ENCODE results near the gene HIVEP3.
A peak's percentile ranks its signal among the peaks of the same experiment; 100 is the strongest.

The HIVEP3 gene

GRCh38 chr1:41678111-41678878, 240.4 kb downstream of the HIVEP3 start:
- Histone ChIP-seq H2BK15ac (replicated peaks; ENCODE audit: low read depth) (no peak overlapping the region), H3K79me2 (ENCODE audit: control insufficient read depth, insufficient read depth, low read length) (no peaks in the 10 kb centered on the region), H3K27ac (ENCODE audit: low read depth, low read length) (no peak overlapping the region), H3K56ac (ENCODE audit: low read length) (no peak overlapping the region), H3K4ac (ENCODE audit: low read depth, low read length) (no peak overlapping the region), H3K23ac (ENCODE audit: low read length) (no peak overlapping the region), H3K79me1 (ENCODE audit: low read length) (no peaks in the 10 kb centered on the region), H3K9ac (ENCODE audit: low read length) (no peak overlapping the region), H4K8ac (ENCODE audit: low read depth, low read length) (no peak overlapping the region), H2BK120ac (ENCODE audit: low read depth, low read length) (no peak overlapping the region), H4K5ac (ENCODE audit: low read length) (no peak overlapping the region), H3K27me3 (ENCODE audit: insufficient read depth, low read length, poor library complexity) (no peaks in the 10 kb centered on the region), H3K4me3 (ENCODE audit: low read length) (no peak overlapping the region), H3K36me3 (ENCODE audit: control insufficient read depth, insufficient read depth, low read length) (no peaks in the 10 kb centered on the region), H3K18ac (ENCODE audit: low read length) (no peak overlapping the region), H2BK5ac (ENCODE audit: low read length) (no peak overlapping the region), H3K4me2 (ENCODE audit: low read length) (no peak overlapping the region), H3K4me1 (ENCODE audit: control insufficient read depth, low read depth, low read length) (no peaks in the 10 kb centered on the region), H2AK5ac (ENCODE audit: low read length) (no peak overlapping the region)
- WGBS (ENCODE audit: extremely low coverage, insufficient coverage, low lambda C conversion rate), result no CpG with 5 or more reads among the region's 13 CpGs
- DNase-seq, result peak; percentile 29

- DNase-seq, result no peak
- Histone ChIP-seq H3K27me3 (ENCODE audit: insufficient read depth, low read length, poor library complexity) (no peaks in the 10 kb centered on the region), H2BK120ac (ENCODE audit: low read depth, low read length) (no peak overlapping the region), H2BK5ac (ENCODE audit: low read length) (no peak overlapping the region), H3K4ac (ENCODE audit: low read depth, low read length) (no peak overlapping the region), H3K79me1 (ENCODE audit: low read length) (no peaks in the 10 kb centered on the region), H3K27ac (ENCODE audit: low read depth, low read length) (no peak overlapping the region), H2AK5ac (ENCODE audit: low read length) (no peak overlapping the region), H3K4me3 (ENCODE audit: low read length) (no peak overlapping the region), H3K9ac (ENCODE audit: low read length) (no peak overlapping the region), H3K23ac (ENCODE audit: low read length) (no peak overlapping the region), H3K4me2 (ENCODE audit: low read length) (no peak overlapping the region), H3K56ac (ENCODE audit: low read length) (no peak overlapping the region), H3K79me2 (ENCODE audit: control insufficient read depth, insufficient read depth, low read length) (no peaks in the 10 kb centered on the region), H4K8ac (ENCODE audit: low read depth, low read length) (no peak overlapping the region), H3K4me1 (ENCODE audit: control insufficient read depth, low read depth, low read length) (peaks cover under 1% of the 10 kb centered on the region), H4K5ac (ENCODE audit: low read length) (no peak overlapping the region), H3K18ac (ENCODE audit: low read length) (no peak overlapping the region), H2BK15ac (replicated peaks; ENCODE audit: low read depth) (no peak overlapping the region), H3K36me3 (ENCODE audit: control insufficient read depth, insufficient read depth, low read length) (no peaks in the 10 kb centered on the region)
- WGBS (ENCODE audit: extremely low coverage, insufficient coverage, low lambda C conversion rate), result no CpG with 5 or more reads among the region's 7 CpGs
Measured at GRCh38 chr1:41677620-41678019, 241.1 kb downstream of the HIVEP3 start.

- no peak overlapping the region for H3K9ac ChIP-seq (ENCODE audit: low read length)
- H2BK120ac ChIP-seq (ENCODE audit: low read depth, low read length), result no peak overlapping the region
- no peak overlapping the region for H3K4me3 ChIP-seq (ENCODE audit: low read length)
- no peaks in the 10 kb centered on the region for H3K36me3 ChIP-seq (ENCODE audit: control insufficient read depth, insufficient read depth, low read length)
- no peak overlapping the region for H3K23ac ChIP-seq (ENCODE audit: low read length)
- H3K18ac ChIP-seq (ENCODE audit: low read length), result no peak overlapping the region
- H3K4me2 ChIP-seq (ENCODE audit: low read length), result no peak overlapping the region
- DNase-seq, result no peak
- no peak overlapping the region for H3K4ac ChIP-seq (ENCODE audit: low read depth, low read length)
- peaks cover 3% of the 10 kb centered on the region for H3K4me1 ChIP-seq (ENCODE audit: control insufficient read depth, low read depth, low read length)
- no peaks in the 10 kb centered on the region for H3K79me1 ChIP-seq (ENCODE audit: low read length)
- no peak overlapping the region for H4K8ac ChIP-seq (ENCODE audit: low read depth, low read length)
- no peak overlapping the region for H2BK15ac ChIP-seq (replicated peaks; ENCODE audit: low read depth)
- H3K27ac ChIP-seq (ENCODE audit: low read depth, low read length), result no peak overlapping the region
- no peaks in the 10 kb centered on the region for H3K27me3 ChIP-seq (ENCODE audit: insufficient read depth, low read length, poor library complexity)
- H3K79me2 ChIP-seq (ENCODE audit: control insufficient read depth, insufficient read depth, low read length), result no peaks in the 10 kb centered on the region
- H2BK5ac ChIP-seq (ENCODE audit: low read length), result no peak overlapping the region
- WGBS (ENCODE audit: extremely low coverage, insufficient coverage, low lambda C conversion rate), result no CpG with 5 or more reads among the region's 1 CpG
- no peak overlapping the region for H4K5ac ChIP-seq (ENCODE audit: low read length)
- H3K56ac ChIP-seq (ENCODE audit: low read length), result no peak overlapping the region
- H2AK5ac ChIP-seq (ENCODE audit: low read length), result no peak overlapping the region
Measured at GRCh38 chr1:41675401-41675800, 243.3 kb downstream of the HIVEP3 start.

DNA sequence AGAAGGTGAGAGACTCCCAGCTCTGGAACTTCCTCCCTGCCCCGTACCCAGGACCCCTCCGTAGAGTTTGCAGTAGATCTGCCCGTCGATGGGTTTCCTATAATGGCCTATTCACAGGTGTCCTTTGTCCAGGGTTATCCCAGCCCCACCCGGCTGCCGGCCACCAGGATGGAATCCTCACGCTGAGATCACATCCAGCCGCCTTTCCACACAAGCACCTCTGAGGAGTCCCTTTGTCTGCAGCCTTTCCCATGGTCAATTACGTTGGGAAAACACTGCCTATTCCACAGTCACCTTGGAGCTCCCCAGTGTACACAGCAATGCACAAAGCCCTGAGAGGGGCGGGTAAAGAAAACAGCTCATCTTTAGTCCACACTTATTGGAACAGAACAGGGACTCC, 244.2 kb downstream of the HIVEP3 start:
- H3K27ac ChIP-seq (ENCODE audit: low read depth, low read length), result no peak overlapping the region
- peaks cover 3% of the 10 kb centered on the region for H3K4me1 ChIP-seq (ENCODE audit: control insufficient read depth, low read depth, low read length)
- H3K56ac ChIP-seq (ENCODE audit: low read length), result no peak overlapping the region
- H3K18ac ChIP-seq (ENCODE audit: low read length), result no peak overlapping the region
- no CpG with 5 or more reads among the region's 10 CpGs for WGBS (ENCODE audit: extremely low coverage, insufficient coverage, low lambda C conversion rate)
- no peaks in the 10 kb centered on the region for H3K27me3 ChIP-seq (ENCODE audit: insufficient read depth, low read length, poor library complexity)
- H2BK15ac ChIP-seq (replicated peaks; ENCODE audit: low read depth), result no peak overlapping the region
- no peak overlapping the region for H4K5ac ChIP-seq (ENCODE audit: low read length)
- H3K23ac ChIP-seq (ENCODE audit: low read length), result no peak overlapping the region
- no peak overlapping the region for H4K8ac ChIP-seq (ENCODE audit: low read depth, low read length)
- H3K79me2 ChIP-seq (ENCODE audit: control insufficient read depth, insufficient read depth, low read length), result no peaks in the 10 kb centered on the region
- no peak overlapping the region for H3K4me2 ChIP-seq (ENCODE audit: low read length)
- no peak overlapping the region for H2BK5ac ChIP-seq (ENCODE audit: low read length)
- H3K79me1 ChIP-seq (ENCODE audit: low read length), result no peaks in the 10 kb centered on the region
- no peak overlapping the region for H2BK120ac ChIP-seq (ENCODE audit: low read depth, low read length)
- H3K36me3 ChIP-seq (ENCODE audit: control insufficient read depth, insufficient read depth, low read length), result no peaks in the 10 kb centered on the region
- no peak for DNase-seq
- no peak overlapping the region for H2AK5ac ChIP-seq (ENCODE audit: low read length)
- no peak overlapping the region for H3K9ac ChIP-seq (ENCODE audit: low read length)
- no peak overlapping the region for H3K4ac ChIP-seq (ENCODE audit: low read depth, low read length)
- H3K4me3 ChIP-seq (ENCODE audit: low read length), result no peak overlapping the region

DNA sequence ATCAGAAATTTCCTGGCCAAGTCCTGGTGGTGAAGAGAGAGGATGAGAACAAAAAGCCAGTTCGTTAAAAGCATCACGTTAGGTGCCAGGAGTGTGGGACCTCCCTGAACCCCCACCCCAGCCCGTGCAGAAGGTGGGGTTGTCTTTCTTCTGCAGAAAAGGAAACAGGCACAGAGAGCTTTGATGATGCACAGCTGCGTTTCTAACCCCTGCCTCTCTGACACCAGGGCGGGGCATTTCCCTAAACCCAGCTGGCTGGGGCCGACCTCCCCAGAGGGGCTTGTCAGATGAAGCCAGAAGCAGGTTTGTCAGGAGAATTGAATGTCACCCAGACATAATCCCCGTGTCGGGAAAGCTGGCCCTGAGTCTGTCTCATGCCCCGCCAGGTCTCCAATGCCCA, 244.9 kb downstream of the HIVEP3 start:
- Histone ChIP-seq H3K4me3 (ENCODE audit: low read length) (no peak overlapping the region), H3K27ac (ENCODE audit: low read depth, low read length) (no peak overlapping the region), H3K4me1 (ENCODE audit: control insufficient read depth, low read depth, low read length) (peaks cover 3% of the 10 kb centered on the region), H3K27me3 (ENCODE audit: insufficient read depth, low read length, poor library complexity) (no peaks in the 10 kb centered on the region), H4K5ac (ENCODE audit: low read length) (no peak overlapping the region), H3K18ac (ENCODE audit: low read length) (no peak overlapping the region), H2BK120ac (ENCODE audit: low read depth, low read length) (no peak overlapping the region), H4K8ac (ENCODE audit: low read depth, low read length) (no peak overlapping the region), H3K9ac (ENCODE audit: low read length) (no peak overlapping the region), H2BK15ac (replicated peaks; ENCODE audit: low read depth) (no peak overlapping the region), H2AK5ac (ENCODE audit: low read length) (no peak overlapping the region), H3K4me2 (ENCODE audit: low read length) (no peak overlapping the region), H3K79me2 (ENCODE audit: control insufficient read depth, insufficient read depth, low read length) (no peaks in the 10 kb centered on the region), H3K4ac (ENCODE audit: low read depth, low read length) (no peak overlapping the region), H3K79me1 (ENCODE audit: low read length) (no peaks in the 10 kb centered on the region), H2BK5ac (ENCODE audit: low read length) (no peak overlapping the region), H3K23ac (ENCODE audit: low read length) (no peak overlapping the region), H3K36me3 (ENCODE audit: control insufficient read depth, insufficient read depth, low read length) (no peaks in the 10 kb centered on the region), H3K56ac (ENCODE audit: low read length) (no peak overlapping the region)
- DNase-seq, result no peak
- WGBS (ENCODE audit: extremely low coverage, insufficient coverage, low lambda C conversion rate), result no CpG with 5 or more reads among the region's 9 CpGs

- no peak overlapping the region for H3K27ac ChIP-seq (ENCODE audit: low read depth, low read length)
- H3K18ac ChIP-seq (ENCODE audit: low read length), result no peak overlapping the region
- no peaks in the 10 kb centered on the region for H3K79me1 ChIP-seq (ENCODE audit: low read length)
- no CpG with 5 or more reads among the region's 4 CpGs for WGBS (ENCODE audit: extremely low coverage, insufficient coverage, low lambda C conversion rate)
- H4K5ac ChIP-seq (ENCODE audit: low read length), result no peak overlapping the region
- H3K27me3 ChIP-seq (ENCODE audit: insufficient read depth, low read length, poor library complexity), result no peaks in the 10 kb centered on the region
- H3K4me2 ChIP-seq (ENCODE audit: low read length), result no peak overlapping the region
- no peak overlapping the region for H2AK5ac ChIP-seq (ENCODE audit: low read length)
- H3K4ac ChIP-seq (ENCODE audit: low read depth, low read length), result no peak overlapping the region
- peaks cover 3% of the 10 kb centered on the region for H3K4me1 ChIP-seq (ENCODE audit: control insufficient read depth, low read depth, low read length)
- no peak for DNase-seq
- no peaks in the 10 kb centered on the region for H3K36me3 ChIP-seq (ENCODE audit: control insufficient read depth, insufficient read depth, low read length)
- H3K56ac ChIP-seq (ENCODE audit: low read length), result no peak overlapping the region
- no peak overlapping the region for H3K9ac ChIP-seq (ENCODE audit: low read length)
- no peak overlapping the region for H4K8ac ChIP-seq (ENCODE audit: low read depth, low read length)
- no peaks in the 10 kb centered on the region for H3K79me2 ChIP-seq (ENCODE audit: control insufficient read depth, insufficient read depth, low read length)
- no peak overlapping the region for H3K4me3 ChIP-seq (ENCODE audit: low read length)
- no peak overlapping the region for H2BK5ac ChIP-seq (ENCODE audit: low read length)
- no peak overlapping the region for H2BK15ac ChIP-seq (replicated peaks; ENCODE audit: low read depth)
- no peak overlapping the region for H2BK120ac ChIP-seq (ENCODE audit: low read depth, low read length)
- no peak overlapping the region for H3K23ac ChIP-seq (ENCODE audit: low read length)
Measured at GRCh38 chr1:41673378-41673777, 245.3 kb downstream of the HIVEP3 start.
